GM11168 (cell line): ENCODE results near the gene FGD5.

Source experiments
- in situ Hi-C: fragments of 300-500 bp; cut with MboI; formaldehyde crosslinking; loops from one replicate; pipeline ENCODE4 v1.12.0; 2022; ENCODE audit warnings: low sequenced_read_pairs; ENCODE audit not compliant: unreplicated experiment

Gene FGD5

DNA sequence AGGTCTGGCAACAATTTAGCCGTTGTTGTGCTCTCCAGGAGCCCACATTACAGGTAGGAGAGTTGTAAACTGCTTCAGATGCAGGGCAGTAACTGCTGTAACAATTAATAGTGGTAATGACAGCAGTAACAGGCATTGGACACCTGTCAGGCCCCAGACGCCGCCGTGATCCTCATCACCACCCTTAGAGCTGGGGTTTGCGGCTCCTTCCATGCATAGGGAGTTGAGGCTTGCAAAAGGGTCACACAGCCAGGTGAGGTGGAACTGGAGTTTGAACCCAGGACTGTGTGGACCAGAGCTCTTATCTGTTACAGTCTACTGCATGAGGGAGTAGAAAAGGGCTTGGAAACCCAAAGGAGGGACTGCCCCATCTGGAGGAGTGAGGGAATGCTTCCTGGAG is 101.8 kb downstream of the FGD5 start:
- in situ Hi-C loops = loop anchor here (10.0 kb wide), 1 partner anchor 126 kb away; no protein-coding TSS in a partner anchor

DNA sequence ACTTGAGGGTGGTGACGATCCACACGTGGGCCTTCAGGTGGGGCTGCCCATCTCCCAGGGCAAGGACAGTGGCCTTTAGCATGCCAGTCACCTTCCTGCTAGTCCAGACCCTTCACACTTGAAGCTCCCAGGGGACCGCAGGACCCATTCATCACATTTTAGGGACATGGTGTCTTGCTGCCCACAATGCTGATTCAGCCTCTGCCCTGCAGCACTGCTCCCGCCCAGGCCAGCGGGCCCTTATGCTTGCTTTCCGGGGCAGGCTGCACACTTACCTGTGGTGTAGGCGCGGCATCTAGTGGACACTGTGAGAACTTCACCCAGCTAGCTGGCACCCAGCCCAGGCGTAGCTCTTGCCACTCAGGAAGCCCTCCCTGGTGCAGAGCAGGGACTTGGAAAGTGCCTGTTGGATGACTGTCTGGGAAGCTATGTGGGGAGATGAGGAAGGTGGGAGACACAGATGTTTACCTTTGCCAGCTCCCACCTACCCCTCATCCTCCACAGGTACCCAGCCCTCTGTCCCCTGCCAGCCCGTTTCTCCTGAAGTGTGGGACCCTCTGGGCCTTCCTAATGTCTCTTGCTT is 102.4 kb downstream of the FGD5 start:
- in situ Hi-C loops = loop anchor here (10.0 kb wide), 1 partner anchor 126 kb away; no protein-coding TSS in a partner anchor

DNA sequence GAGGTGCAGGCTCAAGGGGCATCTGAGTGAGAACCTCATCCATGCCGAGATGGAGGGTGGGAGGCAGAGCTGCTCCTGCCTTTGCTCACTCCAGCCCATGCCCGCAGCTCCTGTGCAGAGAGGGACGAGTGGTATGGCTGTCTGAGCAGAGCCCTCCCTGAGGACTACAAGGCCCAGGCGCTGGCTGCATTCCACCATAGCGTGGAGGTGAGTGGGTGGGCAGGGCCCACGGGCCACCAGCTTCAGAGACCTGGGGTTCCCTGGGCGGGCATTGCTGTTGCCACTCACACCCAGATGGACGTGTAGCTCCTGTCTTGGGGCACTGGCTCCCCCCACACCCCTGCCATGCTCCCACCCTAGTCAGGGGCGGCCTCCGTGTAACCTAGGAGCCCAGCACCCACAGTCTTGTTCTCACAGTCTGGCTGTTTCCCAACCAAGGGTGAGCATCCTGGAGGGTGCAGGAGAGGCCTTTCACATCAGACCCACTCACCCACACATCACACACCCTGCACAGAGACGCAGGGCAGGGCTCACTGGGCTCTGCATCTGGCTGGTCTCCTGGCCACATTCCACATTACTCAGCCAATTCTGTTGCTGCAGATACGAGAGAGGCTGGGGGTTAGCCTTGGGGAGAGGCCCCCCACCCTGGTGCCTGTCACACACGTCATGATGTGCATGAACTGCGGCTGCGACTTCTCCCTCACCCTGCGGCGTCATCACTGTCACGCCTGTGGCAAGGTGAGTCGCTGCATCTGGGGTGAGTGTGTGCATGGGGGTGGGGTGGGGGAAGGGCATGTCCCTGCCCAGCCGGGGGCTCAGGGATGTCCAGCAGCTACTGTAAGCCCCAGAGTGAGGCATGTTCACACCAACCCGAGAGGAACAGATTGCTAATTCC is 103.3 kb downstream of the FGD5 start:
- in situ Hi-C loops = loop anchor here (10.0 kb wide), 1 partner anchor 127 kb away; no protein-coding TSS in a partner anchor

DNA sequence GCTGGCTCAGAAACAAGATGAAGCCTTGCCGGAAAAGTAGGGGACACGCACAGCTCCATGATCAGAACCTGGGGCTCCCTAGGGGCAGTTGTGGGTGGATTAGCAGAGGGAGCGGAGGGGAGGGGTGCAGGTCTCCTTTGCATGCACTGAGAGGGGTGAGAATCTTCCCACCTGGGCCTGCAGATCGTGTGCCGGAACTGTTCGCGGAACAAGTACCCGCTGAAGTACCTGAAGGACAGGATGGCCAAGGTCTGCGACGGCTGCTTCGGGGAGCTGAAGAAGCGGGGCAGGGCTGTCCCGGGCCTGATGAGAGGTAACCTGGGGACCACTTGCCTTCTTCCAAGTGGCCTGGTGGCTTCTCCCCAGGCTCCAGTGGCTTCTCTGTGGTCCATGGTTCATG is 104.1 kb downstream of the FGD5 start:
- in situ Hi-C loops = loop anchor here (10.0 kb wide), 1 partner anchor 128 kb away; no protein-coding TSS in a partner anchor

DNA sequence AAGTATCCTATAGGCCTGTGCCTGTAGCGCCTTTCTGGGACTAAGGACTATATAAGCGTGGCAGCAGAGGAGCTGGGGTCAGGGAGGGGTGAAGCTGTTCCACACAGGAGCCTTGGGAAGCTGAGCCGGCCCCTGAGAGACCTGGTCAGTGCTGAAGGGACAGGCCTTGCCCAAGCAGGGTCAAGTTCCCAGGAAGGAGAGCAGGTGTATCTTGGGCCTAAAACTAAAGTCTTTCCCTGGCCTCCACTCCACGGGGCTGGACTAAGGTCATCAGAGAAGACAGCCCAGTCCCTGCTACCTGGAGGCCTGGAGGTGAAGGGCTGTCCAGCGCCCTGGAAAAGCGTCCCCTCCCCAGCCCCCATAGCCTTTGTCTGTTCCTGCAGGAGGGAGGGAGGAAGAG is 104.7 kb downstream of the FGD5 start:
- in situ Hi-C loops = loop anchor here (10.0 kb wide), 1 partner anchor 129 kb away; no protein-coding TSS in a partner anchor

- in situ Hi-C loops = loop anchor here (10.0 kb wide), 1 partner anchor 131 kb away; no protein-coding TSS in a partner anchor
Measured at GRCh38 chr3:14925729-14926591, 107.2 kb downstream of the FGD5 start.

- in situ Hi-C loops = loop anchor here (10.0 kb wide), 1 partner anchor 132 kb away; no protein-coding TSS in a partner anchor
Measured at GRCh38 chr3:14926592-14926991, 107.8 kb downstream of the FGD5 start.

DNA sequence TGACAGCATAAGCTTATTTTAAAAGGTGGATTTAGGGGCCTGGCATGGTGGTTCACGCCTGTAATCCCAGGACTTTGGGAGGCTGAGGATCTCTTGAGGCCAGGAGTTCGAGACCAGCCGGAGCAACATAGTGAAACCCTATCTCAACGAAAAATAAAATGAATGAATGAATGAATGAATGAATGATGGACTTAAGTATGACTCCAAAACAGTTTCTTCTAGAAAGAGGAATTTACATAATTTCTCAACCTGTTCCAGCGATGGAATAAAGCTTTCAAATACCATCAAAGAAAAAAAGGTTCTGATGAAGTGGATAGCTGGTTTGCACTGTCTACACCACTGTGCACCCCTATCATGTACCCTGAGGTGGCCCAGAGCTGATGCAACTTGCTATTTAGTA is 108.5 kb downstream of the FGD5 start:
- in situ Hi-C loops = loop anchor here (10.0 kb wide), 1 partner anchor 133 kb away; no protein-coding TSS in a partner anchor

GRCh38 chr3:14929310-14930074 is 110.7 kb downstream of the FGD5 start:
- in situ Hi-C loops = loop anchor here (10.0 kb wide), 1 partner anchor 135 kb away; no protein-coding TSS in a partner anchor

GRCh38 chr3:14933820-14934425 is 115.2 kb downstream of the FGD5 start:
- in situ Hi-C loops = no loop called here

DNA sequence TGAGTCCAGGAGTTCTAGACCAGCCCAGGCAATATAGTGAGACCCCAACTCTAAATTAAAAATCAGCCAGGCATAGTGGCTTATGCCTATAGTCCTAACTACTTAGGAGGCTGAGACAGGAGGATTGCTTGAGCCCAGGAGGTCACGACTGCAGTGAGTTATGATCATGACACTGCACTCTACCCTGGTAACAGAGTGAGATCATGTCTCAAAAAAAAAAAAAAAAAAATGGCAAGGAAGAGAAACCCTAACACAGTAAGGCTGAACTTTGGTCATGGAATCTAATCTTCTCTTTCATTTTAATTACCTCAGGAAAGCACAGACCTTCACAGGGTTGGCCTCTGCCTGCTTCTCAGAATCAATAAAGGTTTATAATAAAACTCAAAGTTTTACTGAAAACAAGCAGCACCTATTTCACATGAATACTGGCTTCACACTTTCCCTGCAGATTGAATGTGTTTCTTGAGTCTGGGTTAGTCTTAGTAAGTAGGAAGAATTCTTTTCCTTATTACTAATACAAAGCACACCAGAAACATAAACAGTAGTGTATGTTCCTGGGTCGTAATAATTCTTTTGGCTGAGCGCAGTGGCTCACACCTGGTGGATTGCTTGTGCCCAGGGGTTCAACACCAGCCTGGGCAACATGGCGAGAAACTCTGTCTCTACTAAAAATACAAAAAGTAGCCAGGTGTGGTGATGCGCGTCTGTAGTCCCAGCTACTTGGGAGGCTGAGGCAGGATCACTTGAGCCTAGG is 117.0 kb downstream of the FGD5 start:
- in situ Hi-C loops = no loop called here

- in situ Hi-C loops = no loop called here
Measured at GRCh38 chr3:14938954-14939353, 120.2 kb downstream of the FGD5 start.

GRCh38 chr3:14941871-14942270 is 123.1 kb downstream of the FGD5 start:
- in situ Hi-C loops = no loop called here

- in situ Hi-C loops = no loop called here
Measured at GRCh38 chr3:14943042-14943441, 124.3 kb downstream of the FGD5 start.

DNA sequence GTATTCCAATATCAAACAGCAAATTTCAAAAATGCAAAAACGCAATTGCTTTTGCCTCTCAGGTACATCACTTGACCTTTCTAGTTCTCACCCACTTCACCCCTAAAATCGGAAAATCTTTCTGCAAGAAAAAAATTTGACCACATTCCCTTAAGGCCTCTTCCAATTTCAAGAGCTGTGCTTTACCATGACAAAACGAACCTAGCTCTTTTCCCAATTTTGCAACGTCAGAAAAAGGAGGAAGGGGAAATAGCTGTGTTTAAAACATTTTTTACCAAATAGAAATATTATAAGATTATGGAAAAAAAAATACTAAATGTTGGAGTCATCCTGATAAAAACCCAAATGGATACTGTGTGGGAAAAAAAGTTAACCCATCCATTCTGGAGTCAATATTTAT is 127.5 kb downstream of the FGD5 start:
- in situ Hi-C loops = no loop called here

DNA sequence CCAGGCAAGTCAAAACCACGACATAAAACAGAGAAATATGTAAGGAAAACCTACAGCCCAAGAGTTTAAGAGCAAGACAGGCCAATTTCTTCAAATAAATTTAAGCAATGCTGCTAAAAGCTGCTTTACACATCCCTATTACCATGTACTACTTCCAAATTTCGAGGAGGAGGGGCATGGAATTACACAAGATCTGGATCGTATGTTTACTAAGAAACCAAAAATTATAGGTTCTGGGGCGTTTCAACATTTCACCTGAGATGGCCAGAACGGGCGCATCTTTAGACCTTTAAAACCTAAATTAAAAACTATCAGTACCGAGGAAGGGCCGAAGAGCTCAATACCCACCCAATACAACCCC is 128.0 kb downstream of the FGD5 start:
- in situ Hi-C loops = no loop called here

- in situ Hi-C loops = no loop called here
Measured at GRCh38 chr3:14947100-14947885, 128.5 kb downstream of the FGD5 start, which contains the start of gene NR2C2. TSS of gene NR2C2 (plus strand) at chr3:14947583. CDS start at chr3:15003915, 56,332 bp downstream.
